Coronary artery (tissue), 2 donors: ENCODE data around the gene ARSD.
"Not testable (repeated sequence)": the region's sequence is repeated elsewhere in the genome, so short reads cannot be mapped to it uniquely, and the experiment has no call there.

Source experiments
- DNase-seq: peaks from one replicate; pipeline ENCODE4 v3.0.0-alpha.2; 2017; ENCODE audit warnings: low spot score
- H3K27ac ChIP-seq, 2 donors: fragments of 200-600 bp; sonication (generic); one replicate each; pipeline ENCODE4 v1.5.1; 2016 to 2019
- H3K4me3 ChIP-seq: fragments of 200-600 bp; sonication (generic); 2 replicates; pipeline ENCODE4 v1.5.1; 2016; ENCODE audit warnings: mild to moderate bottlenecking, moderate library complexity
- CTCF ChIP-seq: fragments of 200-600 bp; sonication (generic); IDR thresholded peaks from one replicate; pipeline ENCODE4 v1.5.1; 2019; ENCODE audit warnings: antibody characterized with exemption

Gene ARSD

DNA sequence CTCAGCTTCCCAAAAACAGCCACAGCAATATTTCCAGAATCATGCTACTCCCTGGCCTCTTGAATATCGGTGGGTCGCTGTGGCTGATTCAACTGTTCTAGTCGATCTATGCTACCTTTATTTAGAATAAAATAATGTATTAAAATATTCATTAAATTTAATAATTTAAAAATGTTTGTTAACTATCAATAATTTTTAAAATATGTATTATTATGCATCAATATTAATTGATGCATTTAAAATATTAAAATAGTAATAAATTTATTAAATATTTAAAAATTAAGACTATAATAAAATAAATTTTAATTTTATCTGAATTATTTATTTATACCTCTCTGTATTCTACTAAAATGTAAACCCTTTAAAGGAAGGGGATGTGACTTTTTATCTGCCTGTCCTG is 19.0 kb downstream of the ARSD start:
- TF ChIP-seq CTCF, result no peak
- H3K27ac ChIP-seq, result no peak overlapping the region
- H3K4me3 ChIP-seq, result no peak overlapping the region
- DNase-seq, result no peak

DNA sequence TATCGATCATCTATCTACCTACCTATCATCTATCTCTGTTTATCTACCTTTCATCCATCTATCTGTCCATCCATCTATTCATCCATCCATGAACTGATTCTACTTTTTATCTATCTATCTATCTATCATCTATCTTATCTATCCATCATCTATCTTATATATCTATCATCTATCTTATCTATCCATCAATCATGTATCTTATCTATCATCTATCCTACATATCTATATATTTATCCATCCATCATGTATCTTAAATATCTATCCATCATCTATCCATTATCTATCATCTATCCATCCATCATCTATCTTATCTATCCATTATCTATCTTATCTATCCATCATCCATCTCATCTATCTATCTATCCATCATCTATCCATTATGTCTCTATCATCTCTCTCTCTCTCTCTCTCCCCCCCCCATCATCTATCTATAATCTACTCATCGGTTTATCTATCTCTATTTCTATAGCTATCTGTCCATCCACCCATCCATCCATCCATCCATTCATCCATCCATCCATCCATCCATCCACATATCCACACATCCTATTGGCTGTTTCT is 20.9 kb downstream of the ARSD start:
- Histone ChIP-seq H3K4me3 (no peak overlapping the region), H3K27ac (no peak overlapping the region)
- no peak for TF ChIP-seq CTCF
- no peak for DNase-seq

GRCh38 chrX:2907295-2907694 is 21.8 kb downstream of the ARSD start:
- no peak for DNase-seq
- Histone ChIP-seq H3K27ac (no peak overlapping the region), H3K4me3 (no peak overlapping the region)
- no peak for TF ChIP-seq CTCF

DNA sequence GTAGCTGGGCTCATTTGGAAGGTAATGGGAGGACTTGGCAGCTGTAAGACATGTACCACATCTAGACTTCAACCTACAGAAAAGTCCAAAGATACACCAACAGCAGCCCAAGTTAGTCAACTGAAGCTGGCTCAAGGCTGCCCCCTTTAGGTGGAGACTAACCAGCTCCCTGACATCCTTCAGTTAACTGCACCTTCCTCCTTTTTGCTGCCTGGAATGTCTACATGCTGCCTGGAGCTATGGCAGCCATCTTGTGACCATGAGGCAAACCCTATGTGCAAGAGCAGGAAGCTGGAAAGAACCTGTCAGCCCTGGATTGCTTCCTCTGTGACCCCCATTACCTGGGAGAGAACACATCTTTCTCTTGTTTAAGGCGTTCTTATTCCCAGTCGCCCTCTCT is 25.8 kb downstream of the ARSD start:
- no peak for TF ChIP-seq CTCF
- DNase-seq, result no peak
- H3K4me3 ChIP-seq, result no peak overlapping the region
- no peak overlapping the region for H3K27ac ChIP-seq

DNA sequence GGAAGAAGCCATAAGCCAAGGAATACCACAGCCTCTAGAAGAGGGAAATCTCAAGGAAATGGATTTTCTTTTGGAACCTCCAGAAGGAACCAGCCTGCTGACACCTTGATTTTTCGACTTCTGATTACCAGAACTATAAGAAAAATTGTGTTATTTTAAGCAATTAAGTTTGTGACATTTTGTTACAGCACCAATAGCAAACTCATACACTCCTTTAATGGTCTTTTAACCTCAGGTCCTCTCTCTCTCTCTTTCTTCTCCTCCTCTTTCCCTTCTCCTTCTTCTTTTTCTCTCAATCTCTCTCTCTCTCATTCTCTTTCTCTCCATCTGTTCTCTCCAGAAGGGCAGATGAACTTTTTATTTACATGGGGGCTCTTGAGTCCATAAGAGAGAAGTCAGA is 26.3 kb downstream of the ARSD start:
- no peak for TF ChIP-seq CTCF
- DNase-seq, result no peak
- no peak overlapping the region for H3K27ac ChIP-seq
- no peak overlapping the region for H3K4me3 ChIP-seq

DNA sequence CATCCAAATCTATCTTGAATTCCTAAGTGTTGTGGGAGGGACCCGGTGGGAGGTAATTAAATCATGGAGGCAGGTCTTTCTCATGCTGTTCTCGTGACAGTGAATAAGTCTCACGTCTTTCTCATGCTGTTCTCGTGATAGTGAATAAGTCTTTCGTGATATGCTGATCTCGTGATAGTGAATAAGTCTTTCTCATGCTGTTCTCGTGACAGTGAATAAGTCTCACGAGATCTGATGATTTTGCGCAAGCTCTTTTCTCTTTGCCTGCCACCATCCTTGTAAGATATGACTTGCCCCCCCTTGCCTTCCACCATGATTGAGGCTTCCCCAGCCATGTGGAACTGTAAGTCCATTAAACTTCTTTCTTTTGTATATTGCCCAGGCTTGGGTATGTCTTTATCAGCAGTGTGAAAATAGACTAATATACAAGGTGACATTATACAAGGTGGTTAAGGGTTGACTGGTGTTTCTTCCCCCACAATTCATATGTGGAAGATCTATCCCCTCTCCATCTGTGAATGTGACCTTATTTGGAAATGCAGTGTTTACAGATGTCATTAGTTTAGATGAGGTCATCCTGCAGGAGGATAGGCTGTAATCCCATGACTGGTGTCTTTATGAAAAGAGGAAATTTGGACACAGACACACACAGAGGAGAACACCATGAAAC is 27.6 kb downstream of the ARSD start:
- no peak for DNase-seq
- TF ChIP-seq CTCF, result no peak
- H3K4me3 ChIP-seq, result no peak overlapping the region
- H3K27ac ChIP-seq, result no peak overlapping the region

DNA sequence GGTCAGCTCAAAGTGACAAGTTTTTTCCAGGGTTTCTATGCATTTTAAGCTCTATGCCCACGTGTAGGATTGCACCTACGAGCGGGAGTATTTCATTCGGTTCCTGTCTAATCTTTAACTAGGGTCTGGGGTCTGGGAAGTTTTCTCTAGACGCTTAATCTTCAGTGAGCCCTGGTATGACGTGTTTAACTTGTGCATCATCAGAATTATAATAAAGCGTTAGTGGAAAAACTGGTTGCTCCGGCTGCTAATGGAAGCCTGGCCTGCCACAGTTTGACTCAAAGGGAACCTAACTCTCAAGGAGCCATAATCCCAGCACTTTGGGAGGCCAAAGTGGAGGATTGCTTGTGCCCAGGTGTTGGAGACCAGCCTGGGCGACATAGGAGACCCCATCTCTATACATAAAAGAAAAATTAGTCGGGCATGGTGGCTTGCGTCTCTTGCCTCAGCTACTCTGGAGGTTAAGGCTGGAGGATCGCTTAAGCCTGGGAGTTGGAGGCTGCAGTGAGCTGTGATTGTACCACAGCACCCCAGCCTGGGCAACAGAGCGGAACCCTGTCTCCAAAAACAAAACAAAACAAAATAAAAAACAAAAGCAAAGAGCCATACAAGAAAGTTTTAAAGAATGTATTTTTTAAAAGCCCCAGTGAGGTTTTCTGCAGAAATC is 30.2 kb downstream of the ARSD start:
- Histone ChIP-seq H3K27ac (no peak overlapping the region), H3K4me3 (no peak overlapping the region)
- DNase-seq, result no peak
- no peak for TF ChIP-seq CTCF

DNA sequence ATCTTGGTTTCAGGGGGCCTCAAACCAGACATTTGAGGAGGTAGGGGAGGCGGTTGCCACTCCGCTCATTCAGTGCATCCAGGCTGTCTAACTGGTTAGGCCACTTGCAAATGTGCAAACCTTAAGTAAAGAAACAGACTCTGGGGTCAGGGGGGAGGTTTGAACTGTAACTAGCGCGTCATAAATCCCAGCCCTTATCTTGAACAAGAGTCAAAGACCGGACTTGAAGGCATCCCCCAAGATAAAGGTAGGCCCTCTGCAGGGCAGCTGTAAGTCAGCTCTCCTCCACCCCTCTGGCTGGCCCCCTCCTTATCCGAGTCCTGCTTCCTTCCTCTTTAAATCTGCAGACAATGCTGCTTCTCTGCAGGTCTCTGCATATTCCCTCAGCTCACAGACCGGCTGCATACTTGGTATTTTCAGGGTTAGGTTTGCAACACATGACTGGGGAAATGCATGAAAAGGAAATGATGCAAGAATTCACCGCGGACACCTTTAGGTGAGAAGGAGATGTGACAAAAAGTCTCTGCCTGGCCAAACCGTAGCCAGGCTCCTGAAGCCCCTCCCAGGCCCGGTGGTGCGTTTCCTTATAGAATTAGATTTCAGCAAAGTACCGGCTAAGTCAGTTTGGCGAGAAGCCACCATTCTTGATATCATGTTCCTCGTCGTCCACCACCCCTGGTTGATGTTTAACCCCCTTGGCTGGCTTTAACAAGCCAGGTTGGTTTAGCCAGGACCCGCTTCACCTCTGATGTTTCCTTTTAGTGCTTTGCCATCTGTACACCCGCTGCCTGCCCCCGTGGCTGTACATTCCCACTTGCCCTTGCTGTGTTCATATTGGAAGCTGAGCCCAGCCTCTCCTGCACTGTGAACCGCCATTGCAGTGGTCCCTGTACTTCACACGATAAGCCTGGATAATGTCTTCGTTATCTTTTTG is 31.2 kb downstream of the ARSD start:
- not testable (repeated sequence) for DNase-seq, H3K4me3 ChIP-seq

More for the DNA sequence above, 31.2 kb downstream of the ARSD start:
- H3K27ac ChIP-seq, result not testable (repeated sequence)
